ENCODE measurements around the gene DIP2C. TPM values are rescaled to one million over a fixed set of nuclear protein-coding genes. Genes with fewer than 3 reads are reported as not detected.
"Not testable (repeated sequence)": the region's sequence is repeated elsewhere in the genome, so short reads cannot be mapped to it uniquely, and the experiment has no call there.

Gene DIP2C
- total and polyA plus RNA-seq, 3 donors from 2014 or later, result 14.9 to 43.4 (median 30.1) TPM

DNA sequence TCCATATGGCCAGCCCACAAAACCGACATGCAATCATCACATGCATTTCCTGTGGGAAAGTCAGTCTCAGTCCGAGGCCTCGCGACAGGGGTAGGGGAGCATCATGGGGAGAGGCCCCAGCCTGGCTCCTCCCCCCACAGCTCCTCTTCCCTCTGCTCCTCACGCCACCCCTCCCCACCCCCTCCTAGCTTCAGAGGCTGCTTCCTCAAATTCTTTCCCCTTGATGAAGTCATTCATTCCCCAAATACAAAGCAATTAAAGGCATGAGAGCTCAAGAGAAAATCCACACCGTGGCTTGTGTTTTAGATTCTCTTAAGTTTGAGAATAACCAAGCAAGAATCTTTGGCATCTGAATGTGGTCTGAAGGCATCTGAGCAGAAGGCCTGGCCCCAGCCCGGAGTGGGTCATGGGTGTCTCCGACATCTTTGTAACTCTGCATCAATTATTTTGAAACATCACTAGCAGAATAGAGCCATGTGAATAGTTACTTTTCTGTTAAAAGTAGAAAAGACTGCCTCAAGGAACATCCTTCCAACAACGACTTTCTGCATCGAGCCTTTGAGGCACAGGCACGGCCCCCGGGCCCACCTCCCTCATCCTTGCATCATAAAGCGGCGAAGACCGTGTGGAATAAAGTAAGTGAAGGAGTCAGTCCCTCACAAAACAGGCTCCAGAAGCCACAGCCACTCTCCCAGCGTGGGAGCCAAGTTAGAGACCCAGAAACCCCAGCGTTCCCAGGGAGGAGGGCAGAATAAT, 90.9 kb downstream of the DIP2C start:
- intact Hi-C loops (cut with DNase I; ENCODE audit: low total_unique reads), result no loop called here
- Histone ChIP-seq H3K36me3 (ENCODE audit: low read depth, missing control alignments) (no peaks in the 10 kb centered on the region), H3K4me1 (peaks cover 12% of the 10 kb centered on the region), H3K4me3 (no peak overlapping the region), H3K9me3 (no peaks in the 10 kb centered on the region), H3K27me3 (no peaks in the 10 kb centered on the region), H3K27ac (no peak overlapping the region)
- WGBS, 2 donors, result 67 to 74% methylated on average over 17 of the region's 17 CpGs
- TF ChIP-seq POLR2A (IDR thresholded peaks at IDR 0.05), result no peak
- DNase-seq, result no peak

DNA sequence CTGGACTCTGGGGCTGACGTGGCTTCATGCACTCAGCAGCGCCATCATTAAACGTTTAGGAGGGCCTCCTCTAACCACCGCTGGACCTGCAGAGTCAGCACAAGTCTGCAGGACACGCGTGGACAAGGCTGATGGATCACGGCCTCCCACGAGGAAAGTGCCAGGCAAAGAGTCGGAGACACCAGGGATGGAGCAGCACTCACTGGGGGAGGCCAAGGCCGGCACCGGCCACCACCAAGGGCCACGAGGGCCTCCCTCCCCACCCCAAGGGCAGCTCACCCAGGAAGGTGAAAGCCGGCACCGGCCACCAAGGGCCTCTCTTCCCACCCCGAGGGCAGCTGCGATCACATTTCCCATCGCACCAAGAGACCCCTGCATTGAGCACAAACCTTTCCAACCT, 91.5 kb downstream of the DIP2C start:
- 90 to 94% methylated on average over 14 to 17 of the region's 17 CpGs for WGBS, 2 donors
- Histone ChIP-seq H3K4me1 (peaks cover 16% of the 10 kb centered on the region), H3K27ac (no peak overlapping the region), H3K9me3 (no peaks in the 10 kb centered on the region), H3K27me3 (no peaks in the 10 kb centered on the region), H3K4me3 (no peak overlapping the region), H3K36me3 (ENCODE audit: low read depth, missing control alignments) (no peaks in the 10 kb centered on the region)
- intact Hi-C loops (cut with DNase I; ENCODE audit: low total_unique reads), result no loop called here
- no peak for DNase-seq
- TF ChIP-seq, protein P1, sequence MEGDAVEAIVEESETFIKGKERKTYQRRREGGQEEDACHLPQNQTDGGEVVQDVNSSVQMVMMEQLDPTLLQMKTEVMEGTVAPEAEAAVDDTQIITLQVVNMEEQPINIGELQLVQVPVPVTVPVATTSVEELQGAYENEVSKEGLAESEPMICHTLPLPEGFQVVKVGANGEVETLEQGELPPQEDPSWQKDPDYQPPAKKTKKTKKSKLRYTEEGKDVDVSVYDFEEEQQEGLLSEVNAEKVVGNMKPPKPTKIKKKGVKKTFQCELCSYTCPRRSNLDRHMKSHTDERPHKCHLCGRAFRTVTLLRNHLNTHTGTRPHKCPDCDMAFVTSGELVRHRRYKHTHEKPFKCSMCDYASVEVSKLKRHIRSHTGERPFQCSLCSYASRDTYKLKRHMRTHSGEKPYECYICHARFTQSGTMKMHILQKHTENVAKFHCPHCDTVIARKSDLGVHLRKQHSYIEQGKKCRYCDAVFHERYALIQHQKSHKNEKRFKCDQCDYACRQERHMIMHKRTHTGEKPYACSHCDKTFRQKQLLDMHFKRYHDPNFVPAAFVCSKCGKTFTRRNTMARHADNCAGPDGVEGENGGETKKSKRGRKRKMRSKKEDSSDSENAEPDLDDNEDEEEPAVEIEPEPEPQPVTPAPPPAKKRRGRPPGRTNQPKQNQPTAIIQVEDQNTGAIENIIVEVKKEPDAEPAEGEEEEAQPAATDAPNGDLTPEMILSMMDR (IDR thresholded peaks at IDR 0.05), result no peak
- no peak for TF ChIP-seq POLR2A (IDR thresholded peaks at IDR 0.05)

DNA sequence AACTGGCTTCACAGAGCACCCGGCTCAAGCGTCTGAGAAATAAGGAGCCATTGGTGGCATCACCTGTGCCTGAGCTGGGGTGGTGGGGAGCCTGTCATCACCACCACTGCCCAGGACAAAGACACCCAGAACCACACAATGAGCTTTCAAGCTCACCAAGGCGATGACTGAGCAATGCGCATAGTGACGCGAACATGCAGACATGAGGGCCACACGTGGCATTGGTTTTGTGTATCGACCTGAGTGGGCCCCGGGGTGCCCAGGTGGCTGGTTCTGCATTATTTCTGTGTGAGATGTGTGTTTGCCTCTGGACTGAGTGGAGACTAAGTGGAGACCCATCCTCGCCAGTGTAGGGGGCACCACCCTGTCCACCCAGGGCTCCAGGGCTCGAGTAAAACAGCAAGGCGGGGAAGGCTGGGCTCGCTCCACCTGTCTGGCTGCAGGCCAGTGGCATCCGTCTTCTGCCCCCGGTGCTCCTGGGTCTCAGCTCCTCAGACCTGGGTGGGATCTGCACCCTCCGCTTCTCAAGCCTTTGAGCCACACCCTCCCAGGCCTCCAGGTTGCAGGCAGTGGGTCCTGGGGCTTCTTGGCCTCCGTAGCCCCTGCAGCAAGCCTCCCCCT, 92.6 kb downstream of the DIP2C start:
- 91 to 96% methylated on average over 9 to 17 of the region's 17 CpGs for WGBS, 2 donors
- peaks cover 16% of the 10 kb centered on the region for H3K4me1 ChIP-seq

DNA sequence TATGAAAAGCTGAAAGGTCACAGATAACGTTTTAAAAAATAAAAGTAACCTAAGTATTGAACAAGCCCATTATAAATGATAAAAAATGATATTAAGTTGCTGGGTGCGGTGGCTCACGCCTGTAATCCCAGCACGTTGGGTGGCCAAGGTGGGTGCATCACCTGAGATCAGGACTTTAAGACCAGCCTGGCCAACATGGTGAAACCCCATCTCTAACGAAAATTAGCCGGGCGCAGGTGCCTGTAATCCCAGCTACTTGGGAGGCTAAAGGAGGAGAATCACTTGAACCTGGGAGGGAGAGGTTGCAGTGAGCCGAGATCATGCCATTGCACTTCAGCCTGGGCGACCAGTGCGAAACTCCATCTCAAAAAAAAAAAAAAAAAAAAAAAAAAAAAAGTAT, 93.3 kb downstream of the DIP2C start:
- intact Hi-C loops (cut with DNase I; ENCODE audit: low total_unique reads); H3K27me3 ChIP-seq; DNase-seq; H3K36me3 ChIP-seq (ENCODE audit: low read depth, missing control alignments); H3K27ac ChIP-seq; H3K4me3 ChIP-seq; H3K9me3 ChIP-seq; H3K4me1 ChIP-seq: not testable (repeated sequence)
- WGBS, 2 donors, result 90 to 94% methylated on average over 10 of the region's 10 CpGs

More for the DNA sequence above, 92.6 kb downstream of the DIP2C start:
- H3K36me3 ChIP-seq (ENCODE audit: low read depth, missing control alignments), result no peaks in the 10 kb centered on the region
- H3K27ac ChIP-seq, result no peak overlapping the region
- DNase-seq, result no peak
- intact Hi-C loops (cut with DNase I; ENCODE audit: low total_unique reads), result no loop called here
- no peaks in the 10 kb centered on the region for H3K27me3 ChIP-seq
- H3K9me3 ChIP-seq, result no peaks in the 10 kb centered on the region
- no peak overlapping the region for H3K4me3 ChIP-seq
- TF ChIP-seq, protein P1 (IDR thresholded peaks at IDR 0.05), result no peak
- no peak for TF ChIP-seq POLR2A (IDR thresholded peaks at IDR 0.05)

DNA sequence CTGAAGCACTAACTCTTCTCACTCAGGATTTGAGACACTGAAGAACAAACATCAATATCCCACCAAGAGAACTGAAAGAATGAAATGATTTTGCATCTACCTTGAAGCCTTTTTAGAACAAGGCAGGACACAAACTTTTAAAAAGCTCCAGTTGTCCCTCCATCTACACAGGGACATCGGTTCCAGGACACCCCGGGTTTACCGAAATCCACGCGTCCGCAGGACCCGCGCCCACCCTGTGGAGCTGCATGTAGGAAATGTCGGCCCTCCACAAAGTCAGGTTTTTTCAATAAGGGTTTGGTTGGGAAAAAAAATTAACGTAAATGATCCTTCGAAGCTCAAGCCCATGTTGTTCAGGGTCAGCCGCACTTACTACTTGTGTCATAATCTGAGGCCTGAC, 94.0 kb downstream of the DIP2C start:
- intact Hi-C loops (cut with DNase I; ENCODE audit: low total_unique reads), result no loop called here
- H3K36me3 ChIP-seq (ENCODE audit: low read depth, missing control alignments), result no peaks in the 10 kb centered on the region
- TF ChIP-seq, protein P1 (IDR thresholded peaks at IDR 0.05), result no peak
- TF ChIP-seq POLR2A (IDR thresholded peaks at IDR 0.05), result no peak
- WGBS, 2 donors, result 93 to 94% methylated on average over 12 of the region's 12 CpGs
- no peak overlapping the region for H3K4me3 ChIP-seq
- peaks cover 10% of the 10 kb centered on the region for H3K4me1 ChIP-seq
- no peak overlapping the region for H3K27ac ChIP-seq
- H3K9me3 ChIP-seq, result no peaks in the 10 kb centered on the region
- no peaks in the 10 kb centered on the region for H3K27me3 ChIP-seq
- no peak for DNase-seq

Data from testis (tissue), 3 donors.